ENCODE results near the gene AUTS2. TPM values are rescaled to one million over a fixed set of nuclear protein-coding genes. Genes with fewer than 3 reads are reported as not detected.

AUTS2 gene
- polyA plus RNA-seq, 1 donor from 2014 or later: 97.3 TPM

DNA sequence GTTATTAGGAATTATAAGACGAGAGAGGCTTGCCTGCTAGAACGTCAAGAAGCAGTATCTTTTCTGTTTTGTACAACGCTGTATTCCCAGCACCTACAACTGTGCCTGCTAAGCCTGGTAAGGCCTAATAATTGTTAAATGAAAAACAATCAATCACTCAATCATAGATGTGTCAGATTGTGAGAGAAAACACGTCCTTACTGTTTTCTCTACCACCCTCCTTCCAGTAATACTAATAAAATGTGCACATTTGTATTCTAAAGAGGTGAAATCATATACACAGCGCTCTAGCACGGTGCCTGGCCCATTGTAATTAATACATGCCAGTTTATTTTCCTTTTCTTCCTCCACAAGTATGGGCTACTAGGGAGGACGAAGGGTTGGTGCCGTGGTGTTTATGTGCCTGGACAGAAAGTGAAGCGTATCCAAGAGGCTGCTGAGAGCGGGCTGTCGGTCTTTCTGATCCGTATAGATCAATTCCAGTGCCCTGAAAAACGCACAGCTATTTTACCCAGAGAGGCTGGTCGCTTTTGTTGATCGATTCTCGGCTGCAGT lies 1.5 kb upstream of the AUTS2 start:
- Histone ChIP-seq H4K20me1 (ENCODE audit: insufficient read depth) (no peaks in the 10 kb centered on the region), H2AFZ (ENCODE audit: low read depth, low read length) (no peak overlapping the region), H3K9me3 (ENCODE audit: low read length) (no peaks in the 10 kb centered on the region), H3K27ac (ENCODE audit: low read length) (no peak overlapping the region), H3K4me3 (ENCODE audit: low read length) (peak overlapping the region; percentile 72), H3K9me2 (ENCODE audit: insufficient read depth, low read length) (no peaks in the 10 kb centered on the region), H3K4me2 (ENCODE audit: low read length) (no peak overlapping the region), H3K27me3 (ENCODE audit: insufficient read depth, low read depth, low read length) (peaks cover 8% of the 10 kb centered on the region), H3K36me3 (ENCODE audit: insufficient read depth, low read length) (no peaks in the 10 kb centered on the region), H3F3A (ENCODE audit: insufficient read depth, low read length, poor library complexity, severe bottlenecking) (peaks cover 4% of the 10 kb centered on the region), H3K79me2 (replicated peaks; ENCODE audit: insufficient read depth, low read length) (peaks cover 22% of the 10 kb centered on the region), H3K9ac (ENCODE audit: low read length) (no peak overlapping the region)
- TF ChIP-seq EP300 (conservative IDR thresholded peaks at IDR 0.05; ENCODE audit: poor library complexity, severe bottlenecking) (peak; percentile 20), MXI1 (conservative IDR thresholded peaks at IDR 0.05; ENCODE audit: poor library complexity, severe bottlenecking) (no peak), TAF1 (IDR thresholded peaks at IDR 0.05; ENCODE audit: low read depth) (no peak), RAD21 (conservative IDR thresholded peaks at IDR 0.05) (no peak), EZH2 (IDR thresholded peaks at IDR 0.05; ENCODE audit: borderline replicate concordance, insufficient read depth, low read length, poor library complexity, severe bottlenecking) (no peak), POLR2AphosphoS5 (IDR thresholded peaks at IDR 0.05) (peak; percentile 34)
- TF ChIP-seq, protein P1, sequence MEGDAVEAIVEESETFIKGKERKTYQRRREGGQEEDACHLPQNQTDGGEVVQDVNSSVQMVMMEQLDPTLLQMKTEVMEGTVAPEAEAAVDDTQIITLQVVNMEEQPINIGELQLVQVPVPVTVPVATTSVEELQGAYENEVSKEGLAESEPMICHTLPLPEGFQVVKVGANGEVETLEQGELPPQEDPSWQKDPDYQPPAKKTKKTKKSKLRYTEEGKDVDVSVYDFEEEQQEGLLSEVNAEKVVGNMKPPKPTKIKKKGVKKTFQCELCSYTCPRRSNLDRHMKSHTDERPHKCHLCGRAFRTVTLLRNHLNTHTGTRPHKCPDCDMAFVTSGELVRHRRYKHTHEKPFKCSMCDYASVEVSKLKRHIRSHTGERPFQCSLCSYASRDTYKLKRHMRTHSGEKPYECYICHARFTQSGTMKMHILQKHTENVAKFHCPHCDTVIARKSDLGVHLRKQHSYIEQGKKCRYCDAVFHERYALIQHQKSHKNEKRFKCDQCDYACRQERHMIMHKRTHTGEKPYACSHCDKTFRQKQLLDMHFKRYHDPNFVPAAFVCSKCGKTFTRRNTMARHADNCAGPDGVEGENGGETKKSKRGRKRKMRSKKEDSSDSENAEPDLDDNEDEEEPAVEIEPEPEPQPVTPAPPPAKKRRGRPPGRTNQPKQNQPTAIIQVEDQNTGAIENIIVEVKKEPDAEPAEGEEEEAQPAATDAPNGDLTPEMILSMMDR (IDR thresholded peaks at IDR 0.05; ENCODE audit: poor library complexity, severe bottlenecking): no peak

GRCh38 chr7:69597278-69598076 lies 798 bp upstream of the AUTS2 start:
- H3K36me3 ChIP-seq (ENCODE audit: insufficient read depth, low read length): no peaks in the 10 kb centered on the region
- peak overlapping the region; percentile 72 for H3K4me3 ChIP-seq (ENCODE audit: low read length)
- H4K20me1 ChIP-seq (ENCODE audit: insufficient read depth): peaks cover 6% of the 10 kb centered on the region
- no peaks in the 10 kb centered on the region for H3K9me3 ChIP-seq (ENCODE audit: low read length)
- peak overlapping the region; percentile 39 for H3K9ac ChIP-seq (ENCODE audit: low read length)
- H3K79me2 ChIP-seq (replicated peaks; ENCODE audit: insufficient read depth, low read length): peaks cover 29% of the 10 kb centered on the region
- TF ChIP-seq EP300 (conservative IDR thresholded peaks at IDR 0.05; ENCODE audit: poor library complexity, severe bottlenecking) (no peak), TAF1 (IDR thresholded peaks at IDR 0.05; ENCODE audit: low read depth) (no peak), SMC3 (conservative IDR thresholded peaks at IDR 0.05; ENCODE audit: poor library complexity) (no peak), EZH2 (IDR thresholded peaks at IDR 0.05; ENCODE audit: borderline replicate concordance, insufficient read depth, low read length, poor library complexity, severe bottlenecking) (no peak), MXI1 (conservative IDR thresholded peaks at IDR 0.05; ENCODE audit: poor library complexity, severe bottlenecking) (peak; percentile 84)
- TF ChIP-seq, protein P2, sequence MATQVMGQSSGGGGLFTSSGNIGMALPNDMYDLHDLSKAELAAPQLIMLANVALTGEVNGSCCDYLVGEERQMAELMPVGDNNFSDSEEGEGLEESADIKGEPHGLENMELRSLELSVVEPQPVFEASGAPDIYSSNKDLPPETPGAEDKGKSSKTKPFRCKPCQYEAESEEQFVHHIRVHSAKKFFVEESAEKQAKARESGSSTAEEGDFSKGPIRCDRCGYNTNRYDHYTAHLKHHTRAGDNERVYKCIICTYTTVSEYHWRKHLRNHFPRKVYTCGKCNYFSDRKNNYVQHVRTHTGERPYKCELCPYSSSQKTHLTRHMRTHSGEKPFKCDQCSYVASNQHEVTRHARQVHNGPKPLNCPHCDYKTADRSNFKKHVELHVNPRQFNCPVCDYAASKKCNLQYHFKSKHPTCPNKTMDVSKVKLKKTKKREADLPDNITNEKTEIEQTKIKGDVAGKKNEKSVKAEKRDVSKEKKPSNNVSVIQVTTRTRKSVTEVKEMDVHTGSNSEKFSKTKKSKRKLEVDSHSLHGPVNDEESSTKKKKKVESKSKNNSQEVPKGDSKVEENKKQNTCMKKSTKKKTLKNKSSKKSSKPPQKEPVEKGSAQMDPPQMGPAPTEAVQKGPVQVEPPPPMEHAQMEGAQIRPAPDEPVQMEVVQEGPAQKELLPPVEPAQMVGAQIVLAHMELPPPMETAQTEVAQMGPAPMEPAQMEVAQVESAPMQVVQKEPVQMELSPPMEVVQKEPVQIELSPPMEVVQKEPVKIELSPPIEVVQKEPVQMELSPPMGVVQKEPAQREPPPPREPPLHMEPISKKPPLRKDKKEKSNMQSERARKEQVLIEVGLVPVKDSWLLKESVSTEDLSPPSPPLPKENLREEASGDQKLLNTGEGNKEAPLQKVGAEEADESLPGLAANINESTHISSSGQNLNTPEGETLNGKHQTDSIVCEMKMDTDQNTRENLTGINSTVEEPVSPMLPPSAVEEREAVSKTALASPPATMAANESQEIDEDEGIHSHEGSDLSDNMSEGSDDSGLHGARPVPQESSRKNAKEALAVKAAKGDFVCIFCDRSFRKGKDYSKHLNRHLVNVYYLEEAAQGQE (IDR thresholded peaks at IDR 0.05; ENCODE audit: borderline replicate concordance): no peak
- peak overlapping the region; percentile 42 for H2AFZ ChIP-seq (ENCODE audit: low read depth, low read length)
- H3K4me2 ChIP-seq (ENCODE audit: low read length): peak overlapping the region; percentile 53
- peaks cover 8% of the 10 kb centered on the region for H3K27me3 ChIP-seq (ENCODE audit: insufficient read depth, low read depth, low read length)
- H3F3A ChIP-seq (ENCODE audit: insufficient read depth, low read length, poor library complexity, severe bottlenecking): peaks cover 4% of the 10 kb centered on the region
- H3K9me2 ChIP-seq (ENCODE audit: insufficient read depth, low read length): no peaks in the 10 kb centered on the region
- H3K27ac ChIP-seq (ENCODE audit: low read length): no peak overlapping the region
